IPS-18c (cell line): ENCODE measurements around the gene LBH.

Experiments
- H3K4me3 ChIP-seq: 2 replicates; pipeline ENCODE4 v1.7.0; 2013; ENCODE audit warnings: low read depth, mild to moderate bottlenecking, low read length, moderate library complexity; ENCODE audit not compliant: insufficient read depth
- H3K9me3 ChIP-seq: one replicate; pipeline ENCODE4 v1.6.1; 2013; ENCODE audit warnings: mild to moderate bottlenecking, low read length, moderate library complexity; ENCODE audit not compliant: control insufficient read depth, insufficient read depth

Gene LBH

DNA sequence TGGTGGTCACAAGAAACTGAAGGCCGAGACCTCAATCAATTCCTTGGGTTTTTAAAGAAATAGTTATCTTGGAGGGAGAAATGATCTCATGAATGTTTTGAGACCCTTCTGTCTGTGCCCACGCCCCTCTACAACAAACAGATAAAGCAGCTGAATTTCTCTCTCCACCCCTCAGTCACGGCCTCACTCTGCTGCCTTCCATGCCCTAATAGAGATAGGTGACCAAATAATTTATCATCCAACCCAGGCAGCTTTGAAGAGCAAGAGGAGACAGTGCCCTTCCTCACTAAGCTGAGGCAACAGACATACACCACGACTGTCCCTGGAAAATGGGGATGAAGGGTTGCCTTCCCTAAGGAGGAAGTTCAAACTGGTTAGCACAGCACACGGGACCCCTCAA lies 71.2 kb downstream of the LBH start:
- Histone ChIP-seq H3K9me3 (peaks cover 2% of the 10 kb centered on the region), H3K4me3 (no peak overlapping the region)

DNA sequence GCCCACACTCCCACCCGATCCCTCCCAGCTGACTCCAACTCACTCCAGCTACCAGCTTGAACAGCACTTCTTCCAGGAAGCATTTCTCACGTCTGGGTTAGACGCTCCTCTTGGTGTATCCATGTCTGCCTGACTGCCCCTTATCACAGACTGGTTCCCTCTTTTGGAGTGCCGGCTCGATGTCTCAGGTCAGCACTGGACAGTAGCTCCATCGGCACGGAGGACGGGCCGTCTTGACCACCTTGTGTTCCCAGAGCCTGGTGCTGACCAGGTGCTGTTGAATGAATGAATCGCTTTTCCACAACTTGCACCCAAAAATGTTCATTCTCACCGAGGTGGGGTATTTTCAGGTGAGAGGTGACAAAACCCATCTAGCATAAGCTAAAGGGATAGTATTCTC lies 71.8 kb downstream of the LBH start:
- peaks cover 2% of the 10 kb centered on the region for H3K9me3 ChIP-seq
- H3K4me3 ChIP-seq, result no peak overlapping the region

DNA sequence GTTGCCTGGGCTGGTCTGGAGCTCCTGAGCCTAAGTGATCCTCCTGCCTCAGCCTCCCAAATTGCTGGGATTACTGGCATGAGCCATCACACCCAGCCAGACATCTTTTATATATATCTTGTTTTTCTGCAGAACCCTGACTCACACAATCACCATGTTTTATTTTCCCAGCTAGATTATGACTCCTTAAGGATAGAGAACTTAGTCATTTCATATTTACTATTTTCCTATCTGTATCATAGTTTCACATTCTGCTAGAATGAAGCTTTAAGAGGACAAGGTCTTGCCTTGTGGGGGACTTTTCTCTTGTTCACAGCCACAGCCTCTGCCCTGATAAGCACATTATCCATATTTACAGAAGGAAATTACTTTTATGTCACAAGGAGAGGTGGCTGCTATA lies 73.9 kb downstream of the LBH start:
- Histone ChIP-seq H3K9me3 (peaks cover 2% of the 10 kb centered on the region), H3K4me3 (no peak overlapping the region)

DNA sequence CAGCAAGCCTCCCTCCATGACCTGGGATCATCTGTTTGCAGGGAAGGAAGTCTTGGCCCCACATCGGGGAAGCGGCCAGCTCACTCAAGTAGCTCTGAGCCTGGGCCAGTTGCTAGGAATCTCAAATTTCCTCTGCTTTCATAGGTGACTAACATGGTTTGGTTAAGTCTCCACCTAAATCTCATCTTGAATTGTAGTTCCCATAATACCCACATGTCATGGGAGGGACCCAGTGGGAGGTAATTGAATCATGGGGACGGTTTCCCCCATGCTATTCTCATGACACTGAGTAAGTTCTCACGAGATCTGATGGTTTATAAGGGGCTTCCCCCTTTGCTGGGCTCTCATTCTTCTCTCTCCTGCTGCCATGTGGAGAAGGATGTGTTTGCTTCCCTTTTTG lies 75.2 kb downstream of the LBH start:
- no peak overlapping the region for H3K4me3 ChIP-seq
- H3K9me3 ChIP-seq, result peaks cover 2% of the 10 kb centered on the region

DNA sequence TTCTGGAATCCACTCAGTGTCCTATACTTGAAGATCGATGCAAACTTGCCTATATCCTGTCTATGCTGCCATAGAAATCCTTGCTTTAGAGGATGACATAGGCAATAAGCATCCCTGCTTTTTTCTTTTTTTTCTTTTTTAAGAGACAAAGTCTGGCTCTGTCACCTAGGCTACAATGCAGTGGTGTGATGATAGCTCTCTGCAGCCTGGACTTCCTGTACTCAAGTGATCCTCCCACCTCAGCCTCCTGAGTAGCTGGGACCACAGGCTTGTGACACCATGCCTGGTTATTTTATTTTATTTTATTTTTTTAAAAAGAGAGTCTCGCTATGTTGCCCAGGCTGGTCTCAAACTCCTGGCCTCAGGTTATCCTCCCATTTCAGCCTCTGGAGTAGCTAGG lies 76.9 kb downstream of the LBH start:
- Histone ChIP-seq H3K9me3 (peaks cover 2% of the 10 kb centered on the region), H3K4me3 (no peak overlapping the region)
